Liver (tissue), 9 donors: Measurements from ENCODE around the gene NRG2. TPM values are rescaled to one million over a fixed set of nuclear protein-coding genes. Genes with fewer than 3 reads are reported as not detected.

Source experiments
- DNase-seq: peaks from one replicate; pipeline ENCODE4 v3.0.0-alpha.2; 2017; ENCODE audit warnings: low spot score
- H3K27ac ChIP-seq, 2 donors: one replicate each; pipeline ENCODE4 v1.7.0; 2013; ENCODE audit warnings: inconsistent platforms in 2 of 2, low read length in 2 of 2, control low read depth in 1 of 2, low read depth in 1 of 2, mild to moderate bottlenecking in 1 of 2
- H3K27me3 ChIP-seq, 4 donors: one replicate each; pipeline versions ENCODE4 v1.6.1 to v1.7.0; 2013; ENCODE audit warnings: low read length in 3 of 4, inconsistent platforms in 1 of 4, mild to moderate bottlenecking in 1 of 4, moderate library complexity in 1 of 4; ENCODE audit not compliant: control insufficient read depth in 4 of 4, insufficient read depth in 4 of 4
- H3K36me3 ChIP-seq, 4 donors: one replicate each; pipeline versions ENCODE4 v1.6.1 to v1.7.0; 2013; ENCODE audit warnings: low read length in 3 of 4, mild to moderate bottlenecking in 3 of 4, low read depth in 1 of 4, moderate library complexity in 1 of 4; ENCODE audit not compliant: control insufficient read depth in 4 of 4, insufficient read depth in 3 of 4
- H3K4me1 ChIP-seq, 4 donors: one replicate each; pipeline versions ENCODE4 v1.6.1 to v1.7.0; 2013; ENCODE audit warnings: low read length in 3 of 4, mild to moderate bottlenecking in 3 of 4, moderate library complexity in 1 of 4; ENCODE audit not compliant: control insufficient read depth in 4 of 4, insufficient read depth in 4 of 4
- H3K4me3 ChIP-seq, 3 donors: one replicate each; pipeline versions ENCODE4 v1.6.1 to v1.7.0; 2013; ENCODE audit warnings: low read length in 3 of 3, control low read depth in 1 of 3, low read depth in 1 of 3, mild to moderate bottlenecking in 1 of 3
- H3K9ac ChIP-seq, 2 donors: one replicate each; pipeline ENCODE4 v1.7.0; 2013; ENCODE audit warnings: low read length in 2 of 2, mild to moderate bottlenecking in 2 of 2, moderate library complexity in 2 of 2, control low read depth in 1 of 2, low read depth in 1 of 2
- H3K9me3 ChIP-seq, 4 donors: one replicate each; pipeline versions ENCODE4 v1.6.1 to v1.7.0; 2013; ENCODE audit warnings: low read length in 3 of 4; ENCODE audit not compliant: control insufficient read depth in 4 of 4
- CTCF ChIP-seq: fragments of 150-350 bp; IDR thresholded peaks from 2 replicates; pipeline ENCODE4 v1.5.1; 2017; ENCODE audit warnings: improper control_type of control experiment, low read depth, low read length; ENCODE audit not compliant: missing input control
- FOXA1 ChIP-seq: IDR thresholded peaks from 2 replicates; pipeline ENCODE4 v1.6.1; 2016; ENCODE audit warnings: antibody characterized with exemption
- FOXA2 ChIP-seq: IDR thresholded peaks from 2 replicates; pipeline ENCODE4 v1.6.1; 2016; ENCODE audit warnings: antibody characterized with exemption
- HNF4A ChIP-seq, 2 donors: conservative IDR thresholded peaks; 2 replicates each; pipeline ENCODE4 v1.6.1; 2016; ENCODE audit warnings: antibody characterized with exemption in 2 of 2, mild to moderate bottlenecking in 2 of 2
- HNF4G ChIP-seq: IDR thresholded peaks from 2 replicates; pipeline ENCODE4 v1.6.1; 2016; ENCODE audit warnings: antibody characterized with exemption
- JUND ChIP-seq, 2 donors: IDR thresholded peaks; 2 replicates each; pipeline ENCODE4 v1.6.1; 2016; ENCODE audit warnings: antibody characterized with exemption in 2 of 2
- MAX ChIP-seq: IDR thresholded peaks from 2 replicates; pipeline ENCODE4 v1.6.1; 2016; ENCODE audit warnings: antibody characterized with exemption
- NR2F2 ChIP-seq: IDR thresholded peaks from 2 replicates; pipeline ENCODE4 v1.6.1; 2016; ENCODE audit warnings: antibody characterized with exemption
- RAD21 ChIP-seq, 2 donors: IDR thresholded peaks; 2 replicates each; pipeline ENCODE4 v1.6.1; 2016; ENCODE audit warnings: antibody characterized with exemption in 2 of 2, mild to moderate bottlenecking in 2 of 2
- SP1 ChIP-seq: IDR thresholded peaks from 2 replicates; pipeline ENCODE4 v1.6.1; 2018; ENCODE audit warnings: antibody characterized with exemption, mild to moderate bottlenecking
- TAF1 ChIP-seq: conservative IDR thresholded peaks from 2 replicates; pipeline ENCODE4 v1.6.1; 2016; ENCODE audit warnings: antibody characterized with exemption, mild to moderate bottlenecking
- YY1 ChIP-seq: IDR thresholded peaks from 2 replicates; pipeline ENCODE4 v1.6.1; 2016; ENCODE audit warnings: antibody characterized with exemption, mild to moderate bottlenecking
- WGBS: extraction: QIAGEN DNeasy Blood & Tissue Kit; methylation state at CpG from one replicate; pipeline ENCODE4 v1.1.7; 2013; 5-methylcytosine and 5-hydroxymethylcytosine counted together
- polyA plus RNA-seq, 2 donors: library from polyadenylated mRNA; stranded (reverse) in 1 of 2; unstranded in 1 of 2; fragments of 200-250 nt in 1 of 2; fragments of >200 nt in 1 of 2; fragmentation: Nextera tagmentation in 1 of 2; extraction: Ambion mirVana in 1 of 2; gene quantifications; one replicate each; pipeline versions ENCODE4 v1.2.1 to v1.2.3, GENCODE V29; 2013 to 2015
- total RNA-seq, 2 donors: library from RNA; depleted of rRNA; stranded (reverse); fragments of >200 nt; gene quantifications; one replicate each; pipeline ENCODE4 v1.2.3, GENCODE V29; 2014
- TF ChIP-seq, protein P1 (sequence below): IDR thresholded peaks from 2 replicates; pipeline ENCODE4 v1.6.1; 2016; ENCODE audit warnings: antibody characterized with exemption
- TF ChIP-seq, protein P2 (sequence below): IDR thresholded peaks from 2 replicates; pipeline ENCODE4 v1.6.1; 2016; ENCODE audit warnings: antibody characterized with exemption
- TF ChIP-seq, protein P3 (sequence below): IDR thresholded peaks from 2 replicates; pipeline ENCODE4 v1.6.1; 2016; ENCODE audit warnings: antibody characterized with exemption, mild to moderate bottlenecking
- donor health status: healthy.
- donor health status: healthy.
- donor health status: healthy.
- donor health status: healthy.
- donor health status: healthy.

Gene NRG2
- total and polyA plus RNA-seq, 4 donors, result 0.07 to 0.08 TPM; not detected in 2

DNA sequence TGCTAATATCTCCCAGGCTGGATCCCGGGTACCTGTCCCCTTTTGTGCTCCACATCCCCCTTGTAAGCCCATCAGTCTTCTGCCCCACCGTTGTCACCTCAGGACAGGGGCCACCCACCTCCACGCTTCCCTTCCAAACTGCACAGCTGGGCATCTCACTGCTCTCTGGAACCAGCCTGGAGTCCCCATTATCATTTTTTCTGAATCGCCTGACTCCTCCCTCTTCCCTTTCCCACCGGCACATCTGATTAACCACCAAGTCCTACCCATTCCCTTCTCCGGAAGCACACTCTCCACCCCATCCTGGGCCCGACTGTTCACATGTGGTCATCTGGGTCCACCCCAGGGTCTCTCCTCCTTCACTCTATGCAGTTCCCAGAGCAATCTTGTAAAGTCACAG is 193.6 kb downstream of the NRG2 start:
- TF ChIP-seq RAD21 (IDR thresholded peaks at IDR 0.05) (no peak), MAX (no peak), HNF4A (conservative IDR thresholded peaks at IDR 0.05) (no peak), FOXA1 (no peak), FOXA2 (no peak), JUND (IDR thresholded peaks at IDR 0.05) (no peak), HNF4G (no peak), CTCF (no peak), NR2F2 (no peak)
- TF ChIP-seq, protein P1, sequence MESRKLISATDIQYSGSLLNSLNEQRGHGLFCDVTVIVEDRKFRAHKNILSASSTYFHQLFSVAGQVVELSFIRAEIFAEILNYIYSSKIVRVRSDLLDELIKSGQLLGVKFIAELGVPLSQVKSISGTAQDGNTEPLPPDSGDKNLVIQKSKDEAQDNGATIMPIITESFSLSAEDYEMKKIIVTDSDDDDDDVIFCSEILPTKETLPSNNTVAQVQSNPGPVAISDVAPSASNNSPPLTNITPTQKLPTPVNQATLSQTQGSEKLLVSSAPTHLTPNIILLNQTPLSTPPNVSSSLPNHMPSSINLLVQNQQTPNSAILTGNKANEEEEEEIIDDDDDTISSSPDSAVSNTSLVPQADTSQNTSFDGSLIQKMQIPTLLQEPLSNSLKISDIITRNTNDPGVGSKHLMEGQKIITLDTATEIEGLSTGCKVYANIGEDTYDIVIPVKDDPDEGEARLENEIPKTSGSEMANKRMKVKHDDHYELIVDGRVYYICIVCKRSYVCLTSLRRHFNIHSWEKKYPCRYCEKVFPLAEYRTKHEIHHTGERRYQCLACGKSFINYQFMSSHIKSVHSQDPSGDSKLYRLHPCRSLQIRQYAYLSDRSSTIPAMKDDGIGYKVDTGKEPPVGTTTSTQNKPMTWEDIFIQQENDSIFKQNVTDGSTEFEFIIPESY, result no peak
- TF ChIP-seq, protein P2, sequence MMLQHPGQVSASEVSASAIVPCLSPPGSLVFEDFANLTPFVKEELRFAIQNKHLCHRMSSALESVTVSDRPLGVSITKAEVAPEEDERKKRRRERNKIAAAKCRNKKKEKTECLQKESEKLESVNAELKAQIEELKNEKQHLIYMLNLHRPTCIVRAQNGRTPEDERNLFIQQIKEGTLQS, result no peak
- TF ChIP-seq, protein P3, sequence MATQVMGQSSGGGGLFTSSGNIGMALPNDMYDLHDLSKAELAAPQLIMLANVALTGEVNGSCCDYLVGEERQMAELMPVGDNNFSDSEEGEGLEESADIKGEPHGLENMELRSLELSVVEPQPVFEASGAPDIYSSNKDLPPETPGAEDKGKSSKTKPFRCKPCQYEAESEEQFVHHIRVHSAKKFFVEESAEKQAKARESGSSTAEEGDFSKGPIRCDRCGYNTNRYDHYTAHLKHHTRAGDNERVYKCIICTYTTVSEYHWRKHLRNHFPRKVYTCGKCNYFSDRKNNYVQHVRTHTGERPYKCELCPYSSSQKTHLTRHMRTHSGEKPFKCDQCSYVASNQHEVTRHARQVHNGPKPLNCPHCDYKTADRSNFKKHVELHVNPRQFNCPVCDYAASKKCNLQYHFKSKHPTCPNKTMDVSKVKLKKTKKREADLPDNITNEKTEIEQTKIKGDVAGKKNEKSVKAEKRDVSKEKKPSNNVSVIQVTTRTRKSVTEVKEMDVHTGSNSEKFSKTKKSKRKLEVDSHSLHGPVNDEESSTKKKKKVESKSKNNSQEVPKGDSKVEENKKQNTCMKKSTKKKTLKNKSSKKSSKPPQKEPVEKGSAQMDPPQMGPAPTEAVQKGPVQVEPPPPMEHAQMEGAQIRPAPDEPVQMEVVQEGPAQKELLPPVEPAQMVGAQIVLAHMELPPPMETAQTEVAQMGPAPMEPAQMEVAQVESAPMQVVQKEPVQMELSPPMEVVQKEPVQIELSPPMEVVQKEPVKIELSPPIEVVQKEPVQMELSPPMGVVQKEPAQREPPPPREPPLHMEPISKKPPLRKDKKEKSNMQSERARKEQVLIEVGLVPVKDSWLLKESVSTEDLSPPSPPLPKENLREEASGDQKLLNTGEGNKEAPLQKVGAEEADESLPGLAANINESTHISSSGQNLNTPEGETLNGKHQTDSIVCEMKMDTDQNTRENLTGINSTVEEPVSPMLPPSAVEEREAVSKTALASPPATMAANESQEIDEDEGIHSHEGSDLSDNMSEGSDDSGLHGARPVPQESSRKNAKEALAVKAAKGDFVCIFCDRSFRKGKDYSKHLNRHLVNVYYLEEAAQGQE, result no peak
- no peak overlapping the region for H3K27ac ChIP-seq
- WGBS, result 79% methylated on average over 7 of the region's 7 CpGs
- no peaks in the 10 kb centered on the region for H3K36me3 ChIP-seq
- H3K27me3 ChIP-seq, result no peaks in the 10 kb centered on the region
- no peak overlapping the region for H3K9ac ChIP-seq
- no peak overlapping the region for H3K4me3 ChIP-seq
- no peaks in the 10 kb centered on the region for H3K9me3 ChIP-seq
- H3K4me1 ChIP-seq, result peaks cover 5 to 12% (median 9%) of the 10 kb centered on the region in 4 donors
- DNase-seq, result no peak

DNA sequence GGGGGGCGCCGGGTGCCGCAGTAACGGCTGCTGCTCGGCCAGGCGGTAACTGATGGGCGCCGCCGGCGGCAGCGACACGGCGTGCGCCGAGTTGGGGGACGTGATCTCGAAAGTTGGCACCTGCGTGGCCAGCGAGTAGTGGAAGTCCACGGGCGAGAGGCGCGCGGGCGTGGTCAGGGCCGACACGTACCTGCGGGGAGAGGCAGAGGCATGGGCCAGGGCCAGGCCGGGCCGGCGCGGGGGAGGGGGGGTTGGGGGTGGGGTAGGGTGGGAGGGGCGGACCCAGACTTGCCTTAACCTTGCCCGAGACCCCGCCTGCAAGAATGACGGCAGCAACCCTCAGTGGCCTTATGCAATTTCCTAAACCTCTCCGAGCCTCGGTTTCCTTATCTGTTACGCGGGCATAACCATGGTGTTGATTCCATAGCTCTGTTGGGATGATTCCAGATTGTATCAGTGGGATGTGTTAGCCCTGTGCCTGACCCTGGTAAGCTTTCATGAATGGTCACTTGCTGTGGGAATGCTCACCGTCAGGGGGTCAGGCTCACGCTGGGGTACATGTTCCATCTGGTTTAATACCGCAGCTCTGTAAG is 194.5 kb downstream of the NRG2 start:
- H3K27ac ChIP-seq, result no peak overlapping the region
- peak overlapping the region; percentile 22 to 55 (median 38) for H3K4me3 ChIP-seq
- WGBS, result 20% methylated on average over 43 of the region's 43 CpGs
- DNase-seq, result no peak
- no peaks in the 10 kb centered on the region for H3K9me3 ChIP-seq
- no peak overlapping the region for H3K9ac ChIP-seq
- H3K27me3 ChIP-seq, result no peaks in the 10 kb centered on the region
- H3K4me1 ChIP-seq, result peaks cover 5 to 12% (median 9%) of the 10 kb centered on the region in 4 donors
- H3K36me3 ChIP-seq, result no peaks in the 10 kb centered on the region
- TF ChIP-seq JUND (IDR thresholded peaks at IDR 0.05) (no peak), HNF4G (no peak), RAD21 (IDR thresholded peaks at IDR 0.05) (no peak), FOXA1 (no peak), SP1 (no peak), TAF1 (no peak), CTCF (no peak), YY1 (no peak)
- TF ChIP-seq, protein P3, result no peak
- TF ChIP-seq, protein P1, result no peak
